ENCODE data around the gene MAPT.

- no peak for TF ChIP-seq POLR2A (IDR thresholded peaks at IDR 0.05; ENCODE audit: low read depth)
- no peak for TF ChIP-seq CTCF (IDR thresholded peaks at IDR 0.05)
- TF ChIP-seq EP300 (IDR thresholded peaks at IDR 0.05) = no peak
These were observed 45.4 kb upstream of the MAPT start for GRCh38 chr17:45848868-45849535.
